ENCODE results near the gene USP19. TPM values are rescaled to one million over a fixed set of nuclear protein-coding genes. Genes with fewer than 3 reads are reported as not detected.

USP19 gene
- total and polyA plus RNA-seq, 2 of the 8 experiments (the other 6 are each of a cell fraction or from before 2014, with no cell fraction given), result 46.4 to 65.8 TPM

DNA sequence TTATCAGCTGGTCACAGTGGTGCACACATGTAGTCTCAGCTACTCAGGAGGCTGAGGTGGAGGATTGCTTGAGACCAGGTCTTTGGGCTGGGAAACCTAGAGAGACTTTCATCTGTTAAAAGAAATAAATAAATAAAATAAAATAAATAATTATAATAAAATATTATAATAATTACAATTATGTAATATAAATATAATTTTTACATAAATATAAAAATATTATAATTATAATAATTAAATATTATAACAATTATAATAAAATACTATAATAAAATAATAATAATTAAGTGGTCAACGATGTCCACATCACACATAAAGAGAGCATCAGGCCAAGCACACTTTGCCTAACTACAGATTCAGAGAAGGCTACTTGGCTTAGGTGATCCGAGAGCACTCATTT, 41.4 kb downstream of the USP19 start:
- CTCF ChIA-PET (ENCODE audit: partially characterized antibody), result no interaction called here
- no peak overlapping the region for H3K4ac ChIP-seq (replicated peaks; ENCODE audit: insufficient read length, low read depth, low read length)
- H3K27ac ChIP-seq (ENCODE audit: low read depth, low read length), result no peak overlapping the region
- H2AK5ac ChIP-seq (ENCODE audit: low read depth, low read length), result no peak overlapping the region
- H4K20me1 ChIP-seq (replicated peaks in 1 of 2; ENCODE audit: control insufficient read depth in 1 of 2, insufficient read depth in 2 of 2, low read length in 2 of 2), result peaks cover 9 to 12% of the 10 kb centered on the region in 2 experiments
- POLR2A ChIA-PET (ENCODE audit: partially characterized antibody), result interaction anchor here (0.6 to 1.8 kb wide), 6 partner anchors 11 to 218 kb away, joined by 3 to 8 read pairs (median 4); partner anchors contain the start of genes IMPDH2 and QRICH1
- H2BK20ac ChIP-seq (ENCODE audit: low read length), result no peak overlapping the region
- no peak for DNase-seq (ENCODE audit: low read depth in 1 of 2, low spot score in 2 of 2)
- no peak overlapping the region for H4K8ac ChIP-seq (ENCODE audit: extremely low read depth, insufficient read depth, low read length)
- WGBS, 2 experiments (ENCODE audit: extremely low coverage in 1 of 2, insufficient coverage in 1 of 2, insufficient read length in 1 of 2, insufficient replicate concordance in 2 of 2, low coverage in 1 of 2, low lambda C conversion rate in 2 of 2, missing lambda C conversion rate in 1 of 2), result 98% methylated on average over 2 of the region's 2 CpGs; no CpG with 5 or more reads in 1 of the 2 experiments
- no peak overlapping the region for H4K5ac ChIP-seq (ENCODE audit: insufficient read length, low read depth, low read length)
- peaks cover 8 to 37% (median 25%) of the 10 kb centered on the region in 4 experiments for H3K36me3 ChIP-seq (ENCODE audit: control insufficient read depth in 2 of 4, insufficient read depth in 4 of 4, low read length in 3 of 4)
- no peak overlapping the region for H3K18ac ChIP-seq (ENCODE audit: extremely low read depth, low read length)
- no peak overlapping the region for H2BK120ac ChIP-seq (replicated peaks; ENCODE audit: low read depth, low read length)
- H4K91ac ChIP-seq (replicated peaks; ENCODE audit: insufficient read length, low read length), result no peak overlapping the region
- no peak overlapping the region for H3K4me3 ChIP-seq (ENCODE audit: extremely low read depth in 1 of 4, insufficient read depth in 2 of 4, low read depth in 3 of 4, low read length in 4 of 4)
- no peak overlapping the region for H2AFZ ChIP-seq (ENCODE audit: low read length)
- no peak overlapping the region for H3K23ac ChIP-seq (ENCODE audit: insufficient read length)
- H3K79me2 ChIP-seq (ENCODE audit: control insufficient read depth in 1 of 2, insufficient read depth in 2 of 2, low read length in 2 of 2), result peaks cover 2 to 71% of the 10 kb centered on the region in 2 experiments
- no peak overlapping the region for H3K56ac ChIP-seq (replicated peaks; ENCODE audit: insufficient read length, low read depth, low read length)
- H3K9me3 ChIP-seq (ENCODE audit: insufficient read depth in 2 of 2, low read depth in 1 of 2, low read length in 1 of 2), result no peaks in the 10 kb centered on the region
- H2BK15ac ChIP-seq (ENCODE audit: low read length), result no peak overlapping the region
- no peak overlapping the region for H2BK12ac ChIP-seq (ENCODE audit: low read depth, low read length)
- H3K14ac ChIP-seq (ENCODE audit: insufficient read length), result no peak overlapping the region
- no peak overlapping the region for H2BK5ac ChIP-seq (ENCODE audit: low read depth, low read length)
- H3K4me1 ChIP-seq (replicated peaks in 1 of 4; ENCODE audit: control insufficient read depth in 3 of 4, insufficient read depth in 4 of 4, low read length in 3 of 4), result no peaks in the 10 kb centered on the region
- no peaks in the 10 kb centered on the region for H3K27me3 ChIP-seq (replicated peaks in 1 of 4; ENCODE audit: control insufficient read depth in 3 of 4, extremely low read depth in 1 of 4, insufficient read depth in 3 of 4, low read length in 3 of 4)
- H3K9ac ChIP-seq (replicated peaks in 1 of 4; ENCODE audit: extremely low read depth in 1 of 4, low read depth in 3 of 4, low read length in 3 of 4), result no peak overlapping the region
- no peak for FAIRE-seq
- no peak overlapping the region for H3K4me2 ChIP-seq (ENCODE audit: insufficient read depth in 1 of 2, low read depth in 2 of 2, low read length in 2 of 2)
- H3K23me2 ChIP-seq (ENCODE audit: low read depth, low read length), result no peaks in the 10 kb centered on the region
- H3K79me1 ChIP-seq (ENCODE audit: low read depth, low read length), result peaks cover 5% of the 10 kb centered on the region
- TF ChIP-seq SIX5 (IDR thresholded peaks at IDR 0.05; ENCODE audit: low read depth, low read length) (no peak), CBX8 (IDR thresholded peaks at IDR 0.05; ENCODE audit: borderline replicate concordance, low read depth, low read length) (no peak)
